HEK293T (cell line): Measurements from ENCODE around the gene HAO2.

Source experiments
- BHLHE40 ChIP-seq: fragments of 450-650 bp; IDR thresholded peaks from 2 replicates; pipeline ENCODE4 v1.6.1; 2016; ENCODE audit warnings: mild to moderate bottlenecking, moderate library complexity, borderline replicate concordance
- FOXA1 ChIP-seq: fragments of 450-650 bp; IDR thresholded peaks from 2 replicates; pipeline ENCODE4 v1.6.1; 2016; ENCODE audit warnings: mild to moderate bottlenecking
- FOXM1 ChIP-seq: fragments of 450-650 bp; IDR thresholded peaks from 2 replicates; pipeline ENCODE4 v1.6.1; 2017; ENCODE audit warnings: mild to moderate bottlenecking, borderline replicate concordance
- L3MBTL2 ChIP-seq: fragments of 450-650 bp; conservative IDR thresholded peaks from 2 replicates; pipeline ENCODE4 v1.6.1; 2016; ENCODE audit warnings: mild to moderate bottlenecking
- NFRKB ChIP-seq: fragments of 450-650 bp; IDR thresholded peaks from 2 replicates; pipeline ENCODE4 v1.6.1; 2016; ENCODE audit warnings: mild to moderate bottlenecking, moderate library complexity
- SP1 ChIP-seq: fragments of 450-650 bp; IDR thresholded peaks from 2 replicates; pipeline ENCODE4 v1.6.1; 2017
- SUZ12 ChIP-seq: fragments of 450-650 bp; IDR thresholded peaks from 2 replicates; pipeline ENCODE4 v1.6.1; 2016; ENCODE audit warnings: mild to moderate bottlenecking
- ZNF384 ChIP-seq: fragments of 450-650 bp; IDR thresholded peaks from 2 replicates; pipeline ENCODE4 v1.6.1; 2016
- TF ChIP-seq, protein P1 (sequence below): fragments of 450-650 bp; IDR thresholded peaks from 2 replicates; pipeline ENCODE4 v1.6.1; 2016

DNA sequence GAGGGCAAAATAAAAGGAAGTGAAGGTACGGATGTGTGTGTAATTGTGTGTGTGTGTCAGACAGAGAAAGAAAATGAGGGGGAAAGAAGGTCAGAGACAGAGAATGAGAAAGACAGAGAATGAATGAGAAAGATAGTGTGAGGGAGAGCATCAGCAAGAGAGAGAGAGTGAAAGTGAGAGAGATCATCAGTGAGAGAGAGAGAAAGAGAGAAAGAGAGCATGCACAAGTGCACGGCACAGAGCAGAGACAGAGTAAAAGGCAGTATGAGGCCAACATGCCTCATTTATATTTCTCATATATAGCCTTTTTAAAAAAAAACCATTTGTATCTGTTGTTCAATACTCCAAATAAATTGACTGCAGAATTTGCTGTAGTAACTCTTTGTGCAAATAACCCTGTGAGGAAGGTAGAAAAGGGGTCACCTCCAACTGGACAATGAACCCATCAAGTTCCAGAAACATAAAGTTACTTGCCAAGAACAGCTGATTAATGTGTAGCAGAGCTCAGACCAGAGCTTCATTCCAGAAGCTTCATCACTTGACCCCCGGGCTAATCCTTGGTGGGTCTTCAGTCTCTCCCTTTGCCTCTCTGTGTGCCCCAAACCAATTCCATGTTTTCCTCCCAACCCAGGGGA, 47.5 kb downstream of the HAO2 start:
- TF ChIP-seq L3MBTL2 (no peak), BHLHE40 (no peak), ZNF384 (no peak), SP1 (no peak), FOXM1 (no peak), SUZ12 (no peak), FOXA1 (no peak), NFRKB (no peak)
- TF ChIP-seq, protein P1, sequence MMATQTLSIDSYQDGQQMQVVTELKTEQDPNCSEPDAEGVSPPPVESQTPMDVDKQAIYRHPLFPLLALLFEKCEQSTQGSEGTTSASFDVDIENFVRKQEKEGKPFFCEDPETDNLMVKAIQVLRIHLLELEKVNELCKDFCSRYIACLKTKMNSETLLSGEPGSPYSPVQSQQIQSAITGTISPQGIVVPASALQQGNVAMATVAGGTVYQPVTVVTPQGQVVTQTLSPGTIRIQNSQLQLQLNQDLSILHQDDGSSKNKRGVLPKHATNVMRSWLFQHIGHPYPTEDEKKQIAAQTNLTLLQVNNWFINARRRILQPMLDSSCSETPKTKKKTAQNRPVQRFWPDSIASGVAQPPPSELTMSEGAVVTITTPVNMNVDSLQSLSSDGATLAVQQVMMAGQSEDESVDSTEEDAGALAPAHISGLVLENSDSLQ = no peak
